ENCODE data around the gene NRG3.
A peak's percentile ranks its signal among the peaks of the same experiment; 100 is the strongest.
"Not testable (repeated sequence)": the region's sequence is repeated elsewhere in the genome, so short reads cannot be mapped to it uniquely, and the experiment has no call there.

The NRG3 gene

DNA sequence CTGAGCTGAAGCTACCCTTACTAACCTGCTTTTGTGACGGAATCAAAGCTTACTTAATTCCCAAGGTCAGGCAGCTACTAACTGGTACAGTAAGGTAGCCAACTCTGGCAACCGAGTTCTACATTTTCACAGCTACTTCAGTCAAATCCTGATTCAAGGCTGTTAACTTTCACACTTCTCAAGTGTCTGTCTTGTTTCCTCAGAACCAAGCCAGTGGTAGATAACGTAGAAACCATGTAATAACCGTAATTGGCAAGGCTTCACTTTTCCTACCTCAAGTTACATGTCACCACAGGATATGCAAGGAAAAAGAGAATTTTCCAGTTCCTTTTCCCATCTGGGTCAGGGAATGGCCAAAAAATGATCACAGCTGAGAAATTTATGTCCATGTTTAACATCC, 746.7 kb downstream of the NRG3 start:
- no peak for DNase-seq

DNA sequence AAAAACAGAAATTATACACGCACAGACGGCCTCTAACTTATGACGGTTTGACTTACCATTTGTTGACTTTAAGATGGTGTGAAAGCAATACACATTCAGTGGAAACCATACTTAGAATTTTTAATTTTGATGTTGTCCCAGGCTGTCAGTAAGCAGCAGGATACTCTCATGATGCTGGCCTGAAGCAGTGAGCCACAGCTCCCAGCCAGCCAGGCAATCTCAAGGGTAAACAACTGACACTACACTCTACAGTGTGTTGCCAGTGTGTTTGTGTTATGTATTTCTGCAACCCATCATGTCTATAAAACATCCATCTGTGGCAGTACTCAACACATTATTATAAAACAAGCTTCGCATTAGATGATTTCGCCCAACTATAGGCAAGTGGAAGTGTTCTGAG, 747.5 kb downstream of the NRG3 start:
- no peak for DNase-seq

DNA sequence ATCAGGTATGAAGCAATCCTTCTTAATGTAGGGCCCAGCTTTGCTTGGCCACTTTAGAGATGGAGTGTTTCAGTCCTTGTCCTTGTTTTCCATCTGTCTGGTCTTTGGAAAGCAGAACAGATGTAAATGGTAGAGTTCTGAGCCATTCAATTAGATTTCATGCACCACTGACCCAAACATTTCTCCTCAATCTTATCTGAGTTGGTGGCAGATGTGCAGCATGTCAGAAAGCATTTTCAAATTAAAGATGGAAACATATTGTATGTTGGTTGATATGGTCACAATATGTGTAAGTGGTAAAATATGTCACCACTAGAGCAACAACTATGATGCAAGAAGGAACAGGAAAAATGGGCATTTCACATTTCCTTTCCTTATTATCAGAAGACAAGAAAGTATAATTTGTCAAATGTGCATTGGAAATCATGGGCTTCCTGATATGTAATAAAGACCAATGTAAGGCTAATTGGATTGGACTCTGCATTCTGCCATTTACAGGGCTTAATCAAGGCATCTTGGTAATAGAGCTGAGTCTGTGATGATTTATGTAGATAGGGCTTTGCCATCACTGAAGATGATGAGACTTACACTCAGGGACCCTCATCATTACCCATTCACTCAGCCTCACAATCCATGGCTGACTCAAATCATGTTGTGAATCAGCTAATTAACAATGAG, 750.7 kb downstream of the NRG3 start:
- no peak for DNase-seq

DNA sequence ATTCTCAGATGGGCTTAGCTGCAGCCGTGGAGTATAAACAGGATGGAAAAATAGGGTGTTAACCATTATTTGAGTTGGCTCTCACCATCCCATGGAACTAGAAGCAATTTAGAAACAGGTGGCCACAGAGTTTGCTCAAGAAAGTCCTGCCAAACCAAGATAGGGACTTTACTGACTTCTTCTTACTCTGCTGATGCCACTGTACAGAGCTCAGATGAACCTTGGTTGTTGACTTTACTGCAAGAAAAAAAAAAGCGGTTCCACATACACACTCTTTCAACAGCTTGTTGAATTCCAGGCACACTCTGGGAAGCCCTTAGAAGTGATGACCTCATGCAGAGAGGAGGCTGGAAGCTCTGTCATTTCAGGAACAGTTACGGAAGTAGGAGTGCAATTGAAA, 753.4 kb downstream of the NRG3 start:
- no peak for DNase-seq

DNA sequence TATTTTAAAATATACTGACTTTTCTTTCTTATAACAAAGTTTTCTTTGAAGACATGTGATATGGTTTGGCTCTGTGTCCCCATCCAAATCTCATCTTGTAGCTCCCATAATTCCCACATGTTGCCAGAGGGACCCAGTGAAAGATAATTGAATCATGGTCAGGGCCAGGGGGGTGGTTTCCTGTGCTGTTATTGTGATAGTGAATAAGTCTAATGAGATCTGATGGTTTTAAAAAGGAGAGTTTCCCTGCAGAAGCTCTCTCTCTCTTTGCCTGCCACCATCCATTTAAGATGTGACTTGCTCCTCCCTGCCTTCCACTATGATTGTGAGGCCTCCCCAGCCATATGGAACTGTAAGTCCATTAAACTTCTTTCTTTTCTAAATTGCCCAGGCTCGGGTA, 768.1 kb downstream of the NRG3 start:
- no peak for DNase-seq

DNA sequence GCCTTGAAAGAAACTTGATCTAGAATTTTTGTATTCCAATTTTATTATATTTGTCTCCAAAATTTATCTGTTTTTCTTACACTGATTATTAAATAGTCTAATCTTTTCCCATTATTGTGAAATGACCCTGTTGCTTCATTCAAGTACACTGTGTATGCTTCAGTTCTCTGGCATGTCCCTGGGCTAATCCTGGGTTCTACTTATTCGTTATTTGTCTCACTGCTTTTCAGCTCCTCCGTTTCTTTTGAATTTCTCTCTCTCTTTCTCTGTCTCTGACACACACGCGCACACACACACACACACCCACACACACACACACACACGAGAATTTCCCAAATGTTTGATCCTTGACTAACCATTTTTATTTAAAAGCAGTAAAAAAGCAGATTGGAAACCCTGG, 768.6 kb downstream of the NRG3 start:
- no peak for DNase-seq

DNA sequence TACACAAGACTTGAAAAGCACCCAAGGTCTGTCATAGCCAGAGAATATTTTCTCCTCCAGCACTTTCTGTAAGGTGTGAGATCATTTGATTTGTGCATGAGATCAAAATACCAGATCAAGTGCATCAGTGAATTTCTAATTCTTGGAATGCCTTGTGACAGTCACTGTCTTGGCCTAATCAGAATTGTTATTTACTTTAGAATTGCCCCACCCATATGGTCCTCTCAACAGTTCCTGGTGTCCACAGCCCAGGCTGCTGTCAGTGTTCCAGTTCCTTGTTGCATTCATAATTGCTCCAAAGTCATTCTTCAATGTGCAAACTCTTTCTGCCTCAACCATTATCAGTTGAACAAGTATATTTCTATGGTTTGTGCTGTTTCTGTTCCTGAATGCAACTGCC, 770.2 kb downstream of the NRG3 start:
- no peak for DNase-seq

DNA sequence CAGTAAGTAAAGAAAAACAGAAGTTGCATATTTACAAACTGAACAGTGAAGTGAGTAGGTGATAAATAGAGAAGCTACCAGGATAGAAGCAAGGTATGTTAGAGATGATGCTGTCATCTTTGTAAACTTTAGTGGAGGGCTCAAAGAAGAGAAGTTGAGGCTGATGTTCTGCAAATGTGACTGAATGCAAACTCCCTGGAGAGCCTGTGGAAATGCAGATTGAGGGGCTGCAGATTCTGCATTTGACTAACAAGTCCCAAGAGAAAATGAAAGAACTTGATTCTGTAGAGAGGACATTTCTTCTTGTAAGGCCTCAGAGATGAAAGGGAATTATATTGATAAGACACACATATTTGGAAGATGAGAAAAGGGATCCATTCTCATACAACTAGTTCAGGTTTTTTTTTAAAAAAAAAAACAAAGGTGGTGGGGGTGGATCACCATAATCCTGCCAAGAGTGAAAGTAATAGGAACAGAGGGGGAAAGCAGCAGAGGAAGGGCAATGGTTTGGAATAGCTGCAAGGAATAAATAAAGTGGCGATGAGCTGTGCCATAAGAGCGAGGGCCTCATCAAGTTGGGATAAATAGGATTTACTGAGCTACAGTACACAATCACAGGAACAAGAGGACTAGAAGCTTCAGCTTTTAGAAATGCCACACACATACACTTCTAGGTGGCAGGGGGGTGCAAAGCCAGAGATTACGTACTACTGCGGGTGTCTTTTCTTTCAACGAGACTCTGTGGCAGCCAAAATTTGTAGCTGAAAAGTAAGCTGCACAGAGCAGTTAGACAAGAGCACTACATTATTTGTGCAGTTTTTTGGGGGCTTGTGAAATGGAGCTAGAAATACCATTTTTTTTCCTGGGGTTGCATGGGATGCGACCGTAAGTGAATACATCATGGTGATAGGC, 778.5 kb downstream of the NRG3 start:
- DNase-seq: no peak

DNA sequence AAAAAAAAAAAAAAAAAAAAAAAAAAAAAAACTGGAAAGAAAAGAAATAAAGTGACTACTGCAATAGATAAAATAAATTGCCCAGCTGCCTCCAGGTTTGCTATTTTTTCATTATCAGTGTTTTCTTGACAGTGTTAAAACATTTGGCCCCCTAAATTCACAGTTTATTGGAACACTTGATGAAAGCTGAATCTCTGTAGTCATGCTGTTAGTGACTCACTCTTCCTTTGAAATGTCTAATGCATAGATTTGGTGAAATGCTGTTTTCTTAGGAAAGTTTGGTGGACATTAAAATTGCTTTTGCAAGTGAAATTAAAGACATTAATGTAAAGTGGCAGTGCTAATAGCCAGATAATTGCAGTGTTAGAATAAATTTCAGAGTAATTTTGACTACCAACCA, 785.2 kb downstream of the NRG3 start:
- no peak for DNase-seq

DNA sequence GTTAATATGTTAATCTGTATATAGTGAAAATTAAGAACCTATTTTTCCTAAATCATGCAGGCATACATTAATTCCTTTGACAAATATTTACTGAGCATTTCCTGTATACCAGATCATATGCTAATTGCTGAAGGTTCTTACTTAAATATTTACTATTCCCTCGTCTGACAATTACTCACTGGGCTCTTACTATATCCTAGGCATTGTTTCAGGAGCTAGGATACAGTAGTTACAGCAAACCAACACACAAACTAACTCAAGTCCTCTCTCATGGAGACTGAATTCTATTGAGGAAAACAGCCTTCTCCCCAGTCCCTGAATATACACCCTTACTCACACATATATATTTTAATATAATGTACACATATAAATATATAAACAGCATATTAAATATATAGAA, 786.0 kb downstream of the NRG3 start:
- DNase-seq: peak; percentile 79

DNA sequence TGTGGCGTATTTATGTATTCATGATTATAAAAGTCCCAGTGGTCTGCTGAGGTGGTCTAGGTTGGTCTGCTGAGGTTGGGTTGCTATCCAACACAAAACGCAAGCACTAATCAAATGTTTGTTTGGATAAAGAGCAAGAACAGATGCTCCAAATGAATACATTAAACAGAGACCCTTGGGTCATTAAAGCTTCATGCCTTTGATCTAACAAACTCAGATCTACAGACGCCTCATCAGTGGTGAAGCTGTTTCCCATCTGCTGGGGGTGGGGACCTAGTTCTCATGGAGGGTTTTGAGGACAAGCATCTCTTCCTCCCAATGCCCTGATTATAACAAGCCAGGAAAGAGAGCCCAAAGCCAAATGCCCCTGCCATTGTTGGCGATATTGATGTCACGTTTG, 786.7 kb downstream of the NRG3 start:
- no peak for DNase-seq

DNA sequence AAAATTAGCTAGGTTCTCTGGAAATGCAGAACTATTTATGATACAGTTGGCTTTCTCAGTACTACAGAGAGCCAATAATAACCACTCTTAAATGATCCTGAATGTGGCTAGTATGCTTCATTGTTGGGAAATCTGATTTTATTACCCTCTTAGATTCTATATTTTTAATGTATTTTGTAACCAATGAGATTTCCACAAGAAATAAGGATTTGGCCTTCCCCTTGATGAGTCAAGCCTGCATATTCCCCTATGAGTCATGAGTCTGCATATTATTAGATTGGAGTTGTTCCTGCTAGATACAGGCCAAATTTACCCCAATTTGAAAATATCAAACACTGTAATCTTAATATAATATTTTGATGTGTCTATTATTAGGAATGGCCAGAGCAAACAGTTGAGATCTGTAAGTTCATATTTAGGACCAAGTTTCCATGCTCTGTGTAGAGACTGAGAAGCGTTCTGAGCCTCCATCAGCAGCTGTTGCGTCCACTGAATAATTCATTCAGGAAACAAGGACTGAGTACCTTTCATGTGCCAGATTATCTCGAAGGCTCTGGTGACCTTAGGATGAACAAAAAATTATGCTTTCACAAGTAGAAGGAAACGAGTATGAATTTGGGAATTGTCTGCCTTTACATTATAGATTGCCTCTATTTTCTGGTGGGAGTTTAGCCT, 793.4 kb downstream of the NRG3 start:
- DNase-seq: no peak

DNA sequence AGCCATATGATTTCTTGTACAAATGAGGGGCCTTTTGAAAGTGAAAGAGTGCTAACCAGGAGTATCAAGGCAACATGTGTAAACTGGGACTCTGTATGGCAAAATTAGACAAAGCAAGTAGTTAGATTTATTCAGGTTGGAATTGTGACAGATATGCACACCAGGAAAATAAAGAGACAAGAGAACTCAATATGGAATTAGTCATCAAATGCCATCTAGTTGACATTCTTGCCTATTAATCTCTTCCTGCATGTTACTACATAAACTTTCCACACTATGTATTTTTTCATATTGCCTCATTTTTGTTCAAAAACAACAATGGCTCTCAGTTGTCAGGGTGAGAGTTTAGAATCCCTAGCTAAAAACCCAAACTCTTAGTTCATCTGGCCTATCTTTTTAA, 799.0 kb downstream of the NRG3 start:
- DNase-seq: no peak

DNA sequence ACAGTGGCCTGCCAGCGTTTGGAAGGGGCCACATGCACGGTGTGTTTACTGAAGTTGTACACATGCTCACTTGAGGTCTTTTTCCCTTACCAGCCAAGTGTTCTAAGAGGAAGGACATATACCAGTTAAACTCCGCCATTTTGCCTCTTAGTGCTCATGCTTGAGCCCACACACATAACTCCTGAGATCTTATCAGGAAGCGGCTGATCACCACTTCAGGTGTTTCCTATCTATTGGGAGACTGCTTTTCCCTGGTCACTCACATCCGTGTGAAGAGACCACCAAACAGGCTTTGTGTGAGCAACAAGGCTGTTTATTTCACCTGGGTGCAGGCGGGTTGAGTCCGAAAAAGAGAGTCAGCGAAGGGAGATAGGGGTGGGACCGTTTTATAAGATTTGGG, 802.9 kb downstream of the NRG3 start:
- not testable (repeated sequence) for DNase-seq

DNA sequence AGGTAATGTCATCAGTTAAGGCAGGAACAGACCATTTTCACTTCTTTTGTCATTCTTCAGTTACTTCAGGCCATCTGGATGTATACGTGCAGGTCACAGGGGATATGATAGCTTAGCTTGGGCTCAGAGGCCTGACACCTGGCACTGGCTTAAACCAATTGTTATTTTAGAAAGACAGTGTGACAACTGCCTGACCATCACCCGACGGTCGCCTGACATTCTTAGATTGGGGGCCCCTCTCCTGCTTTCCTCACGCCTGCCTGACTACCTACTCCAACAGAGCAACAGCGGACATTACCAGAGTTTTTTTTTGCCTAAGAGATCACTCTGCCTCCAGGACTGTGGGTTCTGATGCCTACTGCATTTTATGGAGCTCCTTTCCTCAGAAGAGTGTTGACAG, 803.5 kb downstream of the NRG3 start:
- not testable (repeated sequence) for DNase-seq

DNA sequence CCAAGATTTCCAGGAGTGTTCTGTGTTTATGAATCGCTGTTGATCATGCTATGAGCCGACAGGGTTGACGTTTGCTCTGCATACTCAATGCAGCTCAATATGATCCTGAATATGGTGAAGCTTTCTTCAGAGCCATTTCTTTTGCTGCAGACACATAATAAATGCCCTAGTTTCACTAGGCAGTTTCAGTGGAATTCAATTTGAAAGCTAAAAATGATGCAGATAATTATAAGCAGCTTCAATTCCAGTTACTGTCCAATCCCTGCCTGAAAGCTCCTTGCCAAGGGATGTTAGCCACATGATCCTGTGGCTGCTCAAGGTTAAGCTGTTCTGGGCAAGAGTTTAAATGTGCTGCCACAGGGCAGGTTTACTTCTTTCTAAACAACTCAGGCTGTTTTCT, 805.6 kb downstream of the NRG3 start:
- DNase-seq: no peak

DNA sequence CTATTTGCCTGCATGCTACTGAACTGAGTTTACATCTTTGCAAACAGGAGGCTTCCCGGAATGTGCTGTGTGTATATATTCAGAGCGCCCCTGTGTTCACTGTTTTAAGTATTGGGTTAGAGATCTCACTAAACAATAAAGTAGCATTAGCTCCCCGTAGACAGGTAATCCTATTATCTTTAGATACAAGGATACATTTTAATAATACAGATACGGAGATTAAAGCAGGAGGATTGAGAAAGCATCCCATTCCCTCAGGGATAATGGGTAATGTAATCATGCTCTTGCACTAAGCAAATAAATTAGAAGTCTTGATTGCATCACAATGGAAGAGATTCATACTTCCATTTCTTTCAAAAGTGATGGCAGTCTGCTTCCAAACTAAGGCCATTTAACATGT, 809.0 kb downstream of the NRG3 start:
- no peak for DNase-seq

DNA sequence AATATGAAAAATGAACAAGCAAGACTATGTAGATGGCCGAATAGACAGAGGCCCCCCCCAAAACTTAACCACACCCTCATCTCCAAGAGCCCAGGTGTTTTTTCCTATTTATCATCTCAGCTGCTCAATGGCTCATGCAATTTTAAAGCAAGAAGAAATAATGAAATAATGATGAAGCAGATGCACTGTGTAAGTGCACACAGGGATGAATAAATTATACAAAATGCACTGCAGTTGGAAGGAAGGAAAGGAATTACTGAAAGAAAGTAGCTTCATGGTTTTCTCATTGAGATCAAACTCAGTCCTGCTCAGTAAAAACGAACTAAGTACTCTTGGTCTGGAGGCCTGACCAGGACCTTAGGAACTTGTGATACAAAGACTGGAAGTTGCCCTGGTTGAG, 810.1 kb downstream of the NRG3 start:
- no peak for DNase-seq

DNA sequence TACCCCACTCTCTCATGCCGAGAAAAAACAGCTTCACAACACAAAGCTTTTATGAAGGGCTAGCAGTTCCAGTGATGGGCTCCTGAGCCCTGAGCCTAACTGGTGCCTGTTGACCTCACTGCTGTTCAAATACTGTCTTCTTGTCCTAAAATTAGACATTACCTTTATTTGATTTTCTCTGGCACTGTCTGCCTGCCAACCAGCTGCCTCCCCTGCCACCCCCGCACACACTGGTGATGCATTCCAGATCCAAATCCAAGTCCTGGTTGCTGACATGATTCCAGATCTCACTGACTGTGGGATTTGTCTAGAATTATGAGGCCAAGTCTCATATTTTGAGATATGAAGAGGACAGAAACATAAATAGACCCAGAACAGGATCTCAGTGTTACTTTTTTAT, 816.2 kb downstream of the NRG3 start:
- DNase-seq: no peak

DNA sequence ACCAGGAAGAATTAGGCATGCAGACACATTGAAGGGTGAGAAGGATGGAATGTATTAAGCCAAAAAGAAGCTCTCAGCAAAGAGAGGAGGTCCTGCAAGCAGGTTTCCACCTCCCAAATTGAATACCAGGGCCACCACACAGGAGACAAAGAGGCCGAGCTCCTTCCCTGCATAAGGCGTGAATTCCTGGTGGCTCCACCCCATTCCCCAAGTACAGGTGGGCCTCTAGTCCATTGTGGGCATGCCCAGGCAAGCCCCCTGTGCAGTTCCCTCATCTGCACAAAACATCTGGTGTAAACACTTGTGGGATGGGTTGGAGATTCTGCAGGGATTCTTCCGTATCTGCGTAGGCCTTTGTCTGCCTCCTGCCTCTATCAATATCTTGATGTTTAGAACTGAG, 817.5 kb downstream of the NRG3 start:
- no peak for DNase-seq

DNA sequence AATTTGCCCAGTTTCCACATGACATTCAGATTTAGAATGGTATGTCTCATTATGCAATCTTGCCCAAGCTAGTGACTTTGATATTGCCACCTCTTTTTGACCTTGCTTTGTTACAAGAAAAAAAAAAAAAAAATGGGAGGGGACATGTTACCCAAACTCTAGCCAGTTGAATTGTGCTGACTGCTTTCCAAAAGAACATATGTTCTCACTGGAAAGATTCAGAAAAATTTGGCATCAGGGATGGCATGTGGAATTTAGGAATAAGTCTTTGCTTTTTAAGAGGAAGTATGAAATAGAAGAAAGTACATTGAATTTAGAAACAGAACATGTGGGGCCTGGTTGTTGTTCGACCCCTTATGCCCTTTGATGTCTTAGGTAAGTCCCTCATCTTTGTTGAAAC, 846.8 kb downstream of the NRG3 start:
- DNase-seq: no peak

DNA sequence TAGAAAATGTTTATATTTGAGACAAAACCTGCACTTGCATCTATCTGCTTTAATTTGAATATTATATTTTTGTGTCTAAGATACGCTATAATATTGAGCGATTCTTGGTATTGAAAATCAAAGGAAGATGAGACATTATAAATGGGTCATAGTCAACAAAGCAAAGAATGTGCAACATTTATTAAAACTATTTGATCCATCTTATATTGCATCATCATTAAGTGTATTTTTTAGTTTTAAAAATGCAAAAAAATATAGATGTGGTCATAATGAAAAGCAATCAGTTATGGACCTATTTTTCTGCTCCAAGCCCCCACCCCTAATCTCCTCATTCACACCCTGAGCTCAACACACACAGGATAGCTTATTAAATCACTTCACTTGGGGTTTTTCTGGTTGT, 847.3 kb downstream of the NRG3 start:
- no peak for DNase-seq

DNA sequence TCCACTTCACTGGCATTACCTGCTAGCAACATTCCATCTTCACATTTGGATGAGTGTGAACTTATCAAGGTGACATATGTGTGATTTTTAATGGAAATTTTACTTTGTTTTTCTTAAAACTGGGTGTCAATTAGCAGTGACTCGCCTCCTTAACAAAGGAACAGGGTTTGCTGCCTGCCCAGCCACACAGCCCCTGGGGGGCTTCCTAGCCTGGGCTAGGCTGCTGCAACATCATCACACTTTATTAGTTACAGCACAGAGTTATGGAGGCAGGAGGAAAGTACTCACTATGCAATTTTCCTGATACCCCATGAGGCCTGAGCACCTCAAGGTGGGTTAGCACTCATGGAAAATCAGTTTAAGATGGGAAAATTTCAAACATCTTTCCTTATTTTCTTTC, 861.3 kb downstream of the NRG3 start:
- DNase-seq: no peak

DNA sequence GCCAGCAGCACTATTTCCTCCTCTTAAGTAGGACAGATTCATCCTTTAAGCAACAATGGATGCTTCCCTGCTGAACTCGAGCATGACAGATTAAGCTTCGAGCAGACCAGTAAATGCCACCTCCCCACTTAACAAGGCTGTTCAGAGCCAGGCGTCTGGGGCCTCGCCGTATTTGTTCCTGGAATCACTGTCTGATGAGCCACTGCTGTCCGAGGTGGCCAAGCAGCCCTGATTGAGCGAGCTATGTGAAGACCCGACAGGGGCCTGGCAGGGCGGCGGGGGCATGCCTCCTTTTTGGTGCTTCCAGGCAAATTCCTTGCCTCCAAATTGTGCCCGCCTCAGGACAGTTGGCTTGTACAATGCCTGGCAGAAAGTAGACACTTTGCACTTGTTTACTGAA, 862.6 kb downstream of the NRG3 start:
- DNase-seq: no peak
